Testis (tissue), 2 donors: Measurements from ENCODE around the gene CDH12.

ENCODE experiments used
- POLR2A ChIP-seq: fragments of 450-650 bp; IDR thresholded peaks from one replicate; pipeline ENCODE4 v1.6.1; 2017; ENCODE audit warnings: antibody characterized with exemption, mild to moderate bottlenecking, moderate library complexity
- TF ChIP-seq, protein P1 (sequence below), 3 experiments: fragments of 450-650 bp in 2 of 3; fragments of 200-600 bp in 1 of 3; sonication (generic) in 1 of 3; IDR thresholded peaks; one replicate each; pipeline ENCODE4 v1.5.1; 2016 to 2019; ENCODE audit warnings: antibody characterized with exemption in 3 of 3, mild to moderate bottlenecking in 2 of 3, moderate library complexity in 1 of 3

DNA sequence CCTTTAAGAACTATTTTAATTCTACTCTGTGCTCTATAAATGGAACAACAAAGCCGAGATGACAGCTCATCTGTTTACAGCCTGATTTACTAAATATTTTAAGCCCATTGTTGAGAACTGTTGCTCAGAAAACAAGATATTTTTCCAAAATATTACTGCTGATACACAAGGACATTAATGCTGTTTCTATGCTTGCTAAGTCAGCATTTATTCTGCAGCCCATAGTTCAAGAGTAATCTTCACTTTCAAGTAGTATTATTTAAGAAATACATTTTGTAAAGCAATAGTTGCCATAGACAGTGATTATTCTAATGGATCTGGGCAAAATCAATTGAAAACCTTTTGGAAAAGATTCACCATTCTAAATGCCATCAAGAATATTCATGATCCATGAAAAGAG lies 208.3 kb downstream of the CDH12 start:
- TF ChIP-seq POLR2A: no peak
- TF ChIP-seq, protein P1, sequence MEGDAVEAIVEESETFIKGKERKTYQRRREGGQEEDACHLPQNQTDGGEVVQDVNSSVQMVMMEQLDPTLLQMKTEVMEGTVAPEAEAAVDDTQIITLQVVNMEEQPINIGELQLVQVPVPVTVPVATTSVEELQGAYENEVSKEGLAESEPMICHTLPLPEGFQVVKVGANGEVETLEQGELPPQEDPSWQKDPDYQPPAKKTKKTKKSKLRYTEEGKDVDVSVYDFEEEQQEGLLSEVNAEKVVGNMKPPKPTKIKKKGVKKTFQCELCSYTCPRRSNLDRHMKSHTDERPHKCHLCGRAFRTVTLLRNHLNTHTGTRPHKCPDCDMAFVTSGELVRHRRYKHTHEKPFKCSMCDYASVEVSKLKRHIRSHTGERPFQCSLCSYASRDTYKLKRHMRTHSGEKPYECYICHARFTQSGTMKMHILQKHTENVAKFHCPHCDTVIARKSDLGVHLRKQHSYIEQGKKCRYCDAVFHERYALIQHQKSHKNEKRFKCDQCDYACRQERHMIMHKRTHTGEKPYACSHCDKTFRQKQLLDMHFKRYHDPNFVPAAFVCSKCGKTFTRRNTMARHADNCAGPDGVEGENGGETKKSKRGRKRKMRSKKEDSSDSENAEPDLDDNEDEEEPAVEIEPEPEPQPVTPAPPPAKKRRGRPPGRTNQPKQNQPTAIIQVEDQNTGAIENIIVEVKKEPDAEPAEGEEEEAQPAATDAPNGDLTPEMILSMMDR (IDR thresholded peaks at IDR 0.05): no peak
